MV-4-11 (cell line): ENCODE results near the gene BRF1.
"Not testable (repeated sequence)": the region's sequence is repeated elsewhere in the genome, so short reads cannot be mapped to it uniquely, and the experiment has no call there.

Source experiments
- DNase-seq: peaks from one replicate; lab custom pipeline; 2025; lab: John Stamatoyannopoulos, UW

Gene BRF1

GRCh38 chr14:105315941-105316576 lies 15.3 kb upstream of the BRF1 start:
- peak; percentile 68 for DNase-seq

DNA sequence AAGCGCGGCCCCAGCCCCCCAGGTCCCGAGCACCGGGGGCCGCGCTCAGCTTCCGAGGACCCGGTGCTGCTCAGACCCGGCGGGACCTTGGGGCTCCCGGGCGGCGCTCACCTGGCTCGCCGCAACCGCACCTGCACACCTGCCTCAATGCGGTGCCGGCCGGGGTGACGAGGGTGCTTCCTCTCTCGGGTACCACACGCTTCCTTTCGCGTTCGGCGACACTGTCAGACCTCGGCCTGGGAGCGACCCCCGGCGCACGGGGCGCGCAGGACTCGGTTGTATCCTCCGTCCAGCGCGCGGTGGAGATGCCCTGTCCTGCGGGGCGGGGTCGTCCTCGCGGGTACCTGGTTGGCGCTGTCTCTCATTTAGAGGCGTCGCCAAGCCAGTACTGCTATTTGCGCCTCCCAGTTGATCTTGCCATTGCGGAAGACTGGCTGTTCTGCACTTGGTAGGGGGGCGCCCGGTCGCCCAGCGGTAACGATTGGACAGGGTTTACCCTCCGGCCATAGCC lies 14.5 kb upstream of the BRF1 start:
- peak; percentile 3 for DNase-seq

GRCh38 chr14:105314287-105315200 lies 13.7 kb upstream of the BRF1 start, which contains the start of gene PACS2:
TSS of gene PACS2 (plus strand) at chr14:105314748. CDS start at chr14:105314919, 171 bp downstream.
- DNase-seq: peak; percentile 72

- peak; percentile 62 for DNase-seq
Observed at GRCh38 chr14:105313381-105314286, 12.8 kb upstream of the BRF1 start.

DNA sequence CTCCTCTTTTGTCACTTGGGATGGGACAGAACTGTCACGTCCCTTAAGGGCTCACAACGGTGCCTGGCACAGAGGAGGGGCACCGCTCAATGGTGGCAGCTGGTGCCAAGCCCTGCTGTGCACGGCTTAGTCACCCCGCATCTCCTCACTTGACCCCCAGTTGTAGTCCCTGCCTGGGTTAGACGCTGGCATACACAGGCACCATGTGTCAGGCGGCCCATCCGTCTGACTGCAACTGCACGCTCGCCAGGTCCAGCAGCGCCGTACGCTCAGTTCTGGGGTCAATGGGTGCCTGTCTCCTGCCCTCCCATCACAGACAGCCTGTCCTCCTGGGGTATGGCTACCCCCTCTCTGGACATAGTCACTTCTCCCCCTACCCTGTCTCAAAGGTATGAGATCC lies 12.2 kb upstream of the BRF1 start:
- DNase-seq: no peak

DNA sequence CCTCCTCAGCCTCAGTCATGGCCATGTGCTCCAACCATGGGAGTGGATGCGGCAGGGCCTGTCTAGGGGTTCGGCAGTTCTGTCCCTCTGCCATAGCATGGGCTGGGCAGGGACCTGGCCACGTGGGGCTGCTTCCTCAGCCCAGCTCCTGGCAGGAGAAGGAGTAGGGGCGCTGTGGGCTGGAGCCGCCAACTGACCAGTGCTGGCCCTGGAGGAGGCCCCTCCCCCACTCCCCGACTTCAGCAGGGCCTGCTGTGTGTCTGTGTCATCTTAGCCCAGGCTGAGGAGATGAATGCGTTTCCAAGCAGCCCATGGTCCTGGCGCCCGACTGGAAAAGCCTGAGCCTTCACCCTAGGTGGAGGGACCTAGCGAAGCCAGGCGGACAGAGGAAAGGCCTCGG lies 11.0 kb upstream of the BRF1 start:
- DNase-seq: no peak

DNA sequence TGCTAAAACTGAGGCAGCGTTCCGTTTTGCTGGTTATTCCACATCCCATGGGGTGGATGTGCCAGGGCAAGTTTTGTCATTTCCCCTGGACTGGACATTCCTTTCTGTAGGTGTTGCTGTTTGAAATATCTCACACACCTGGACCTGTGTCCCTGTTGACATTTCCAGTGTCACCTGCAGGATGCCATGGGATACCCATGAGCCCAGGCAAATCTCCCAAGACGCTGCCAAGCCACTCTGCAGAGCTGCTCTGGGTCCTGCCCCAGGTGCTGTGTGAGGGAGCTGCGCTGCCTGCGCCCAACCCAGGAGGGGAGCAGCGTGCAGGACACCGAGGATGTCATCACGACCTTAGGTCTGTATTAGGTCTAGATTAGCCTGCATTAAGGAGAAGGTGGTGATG lies 8.6 kb upstream of the BRF1 start:
- DNase-seq: no peak

DNA sequence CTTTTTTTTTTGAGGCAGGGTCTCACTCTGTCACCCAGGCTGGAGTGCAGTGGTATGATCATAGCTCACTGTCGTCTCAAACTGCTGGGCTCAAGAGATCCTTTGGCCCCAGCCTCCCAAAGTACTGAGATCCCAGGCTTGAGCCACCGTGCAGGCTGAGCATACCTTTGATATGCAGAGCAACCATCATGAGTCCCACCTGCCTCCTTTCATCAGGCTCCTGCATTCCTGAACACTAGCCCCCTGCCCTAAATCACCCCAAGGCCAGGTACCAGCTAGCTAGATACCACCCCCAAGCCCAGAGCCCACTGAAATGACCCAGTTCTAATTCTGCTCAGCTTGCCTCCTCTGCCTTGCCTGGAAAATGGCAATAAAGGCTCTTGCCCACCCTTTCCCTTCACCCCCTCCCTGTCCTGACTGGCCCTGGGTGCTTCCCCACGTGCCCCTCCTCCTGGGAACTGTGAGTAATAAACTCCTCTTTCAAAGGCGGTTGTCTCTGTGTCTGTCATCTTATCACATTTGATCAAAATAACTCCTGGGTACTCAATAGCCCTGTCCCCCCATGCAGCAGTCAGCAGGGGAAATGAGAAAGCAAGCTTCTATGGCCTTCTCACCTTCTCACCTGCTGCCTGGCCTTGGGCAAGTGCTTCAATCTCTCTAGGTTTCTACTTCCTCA lies 6.4 kb upstream of the BRF1 start:
- no peak for DNase-seq

DNA sequence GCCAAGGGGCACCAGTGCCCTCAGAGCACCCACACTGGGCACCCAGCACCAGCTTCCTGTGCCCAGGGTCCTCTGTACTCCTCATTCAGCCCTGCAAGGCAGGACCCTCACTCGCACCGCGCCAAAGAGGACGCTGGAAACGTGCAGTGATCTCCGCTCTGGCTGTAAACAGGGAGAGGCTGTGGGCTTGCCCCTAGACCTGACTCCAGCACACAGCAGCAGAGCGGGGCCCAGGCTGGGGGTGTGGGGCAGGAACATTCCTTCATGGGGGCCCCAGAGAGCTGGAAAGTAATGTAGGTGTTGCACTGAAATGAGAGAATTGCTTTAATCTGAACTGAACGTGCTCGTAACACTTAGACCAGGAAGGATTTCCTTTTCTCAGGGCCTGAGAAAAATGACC lies 5.0 kb upstream of the BRF1 start:
- no peak for DNase-seq

- DNase-seq: peak; percentile 51
Observed at GRCh38 chr14:105305345-105305744, 4.5 kb upstream of the BRF1 start.

DNA sequence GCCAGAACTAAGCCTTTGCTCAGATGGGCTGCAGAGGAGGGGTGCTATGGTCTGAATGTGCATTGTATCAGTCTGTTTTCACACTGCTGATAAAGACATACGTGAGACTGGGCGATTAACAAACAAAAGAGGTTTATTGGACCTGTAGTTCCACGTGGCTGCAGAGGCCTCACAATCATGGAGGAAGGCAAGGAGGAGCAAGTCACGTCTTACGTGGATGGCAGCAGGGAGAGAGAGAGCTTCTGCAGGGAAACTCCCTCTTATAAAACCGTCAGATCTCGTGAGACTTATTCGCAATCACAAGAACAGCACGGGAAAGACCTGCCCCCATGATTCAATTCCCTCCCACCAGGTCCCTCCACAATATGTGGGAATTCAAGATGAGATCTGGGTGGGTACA lies 3.8 kb upstream of the BRF1 start:
- no peak for DNase-seq

DNA sequence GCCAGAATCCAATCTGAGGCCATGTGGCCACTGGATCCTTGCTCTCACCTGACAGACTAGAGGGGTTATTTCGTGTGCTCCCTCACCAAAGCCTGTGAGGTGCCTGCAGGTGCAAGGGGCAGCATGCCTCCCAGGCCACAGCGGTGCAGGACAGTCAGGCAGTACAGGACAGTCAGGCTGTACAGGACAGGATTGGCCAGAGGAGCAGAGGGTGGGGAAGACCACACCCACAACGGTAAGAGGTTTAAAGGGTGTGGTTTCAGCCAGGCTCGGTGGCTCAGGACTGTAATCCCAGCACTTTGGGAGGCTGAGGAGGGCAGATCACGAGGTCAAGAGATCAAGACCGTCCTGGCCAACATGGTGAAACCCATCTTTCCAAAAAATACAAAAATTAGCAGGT lies 3.1 kb upstream of the BRF1 start:
- no peak for DNase-seq

- DNase-seq: not testable (repeated sequence)
Observed at GRCh38 chr14:105301915-105302249, 1.1 kb upstream of the BRF1 start.

GRCh38 chr14:105301103-105301914 lies 508 bp upstream of the BRF1 start:
- DNase-seq: peak; percentile 91

DNA sequence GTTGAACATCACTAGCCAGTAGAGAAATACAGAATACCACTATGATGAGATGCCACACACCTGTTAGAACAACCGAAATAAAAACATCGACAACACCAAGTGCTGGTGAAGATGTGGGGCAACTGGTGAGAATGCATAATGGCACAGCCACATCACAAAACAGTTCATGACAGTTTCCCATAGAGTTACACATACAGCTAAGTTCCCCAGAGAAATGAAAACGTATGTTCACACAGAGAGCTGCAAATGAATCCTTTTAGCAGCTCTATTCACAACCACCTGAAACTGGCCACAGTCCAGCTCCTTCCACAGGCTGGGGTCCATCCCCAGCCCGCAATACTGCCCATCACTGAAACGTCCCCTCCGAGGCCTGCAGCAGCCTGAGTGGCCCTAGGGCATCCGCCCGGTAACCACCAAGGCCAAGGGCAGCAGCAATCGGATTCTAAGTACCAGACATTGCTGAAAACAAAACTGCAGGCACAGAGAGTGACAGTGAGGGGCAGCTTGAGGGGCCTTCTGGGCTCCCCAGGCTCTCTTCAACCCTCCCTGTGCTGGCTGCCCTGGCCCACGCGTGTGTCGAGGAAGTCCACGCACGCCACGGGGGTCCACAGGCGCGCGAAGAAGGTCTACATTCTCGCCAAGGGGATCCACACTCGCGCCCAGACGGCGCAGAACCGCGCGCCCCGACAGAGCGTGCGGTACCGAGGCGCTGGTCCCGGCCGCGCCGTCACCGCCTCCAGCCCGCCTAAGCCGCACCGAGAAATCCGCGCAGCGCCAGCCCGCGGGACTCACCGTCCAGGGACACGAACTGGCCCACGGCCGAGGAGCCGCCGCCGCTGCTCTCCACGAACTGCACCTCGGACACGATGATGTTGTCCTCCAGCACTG lies 903 bp downstream of the BRF1 start:
- DNase-seq: no peak

DNA sequence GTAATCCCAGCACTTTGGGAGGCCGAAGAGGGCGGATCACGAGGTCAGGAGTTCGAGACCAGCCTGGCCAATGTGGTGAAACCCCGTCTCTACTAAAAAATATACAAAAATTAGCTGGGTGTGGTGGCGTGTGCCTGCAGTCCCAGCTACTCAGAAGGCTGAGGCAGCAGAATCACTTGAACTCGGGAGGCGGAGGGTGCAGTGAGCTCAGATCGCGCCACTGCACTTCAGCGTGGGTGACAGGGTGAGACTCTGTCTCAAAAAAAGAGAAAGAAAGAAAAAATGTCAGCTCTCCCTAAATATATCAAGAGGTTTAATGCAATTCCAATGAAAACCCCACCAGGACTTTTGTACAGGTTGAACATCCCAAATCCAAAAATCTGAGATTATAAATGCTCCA lies 3.5 kb downstream of the BRF1 start:
- DNase-seq: not testable (repeated sequence)

DNA sequence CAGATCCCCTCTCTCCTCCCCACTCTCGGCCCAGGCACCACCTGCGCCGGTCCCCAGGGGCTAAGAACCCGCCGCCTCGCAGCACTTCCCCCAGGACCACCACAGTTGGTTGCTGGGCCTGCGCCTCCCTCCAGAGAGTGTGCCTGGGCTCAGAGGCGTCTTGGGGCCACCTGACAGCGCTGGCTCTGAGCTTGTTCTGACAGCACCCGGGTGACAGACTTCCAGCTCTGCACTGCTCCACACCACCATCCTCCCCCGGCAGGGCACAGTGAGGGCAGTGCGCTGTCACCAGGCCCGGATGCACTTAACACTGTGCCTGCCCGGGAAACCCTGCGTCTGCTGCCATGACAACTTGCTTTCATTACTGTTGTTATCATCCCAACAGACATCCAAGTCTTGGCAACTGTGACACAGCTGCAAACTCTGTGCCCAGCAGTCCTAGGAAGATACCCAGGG lies 6.6 kb downstream of the BRF1 start:
- peak; percentile 64 for DNase-seq

DNA sequence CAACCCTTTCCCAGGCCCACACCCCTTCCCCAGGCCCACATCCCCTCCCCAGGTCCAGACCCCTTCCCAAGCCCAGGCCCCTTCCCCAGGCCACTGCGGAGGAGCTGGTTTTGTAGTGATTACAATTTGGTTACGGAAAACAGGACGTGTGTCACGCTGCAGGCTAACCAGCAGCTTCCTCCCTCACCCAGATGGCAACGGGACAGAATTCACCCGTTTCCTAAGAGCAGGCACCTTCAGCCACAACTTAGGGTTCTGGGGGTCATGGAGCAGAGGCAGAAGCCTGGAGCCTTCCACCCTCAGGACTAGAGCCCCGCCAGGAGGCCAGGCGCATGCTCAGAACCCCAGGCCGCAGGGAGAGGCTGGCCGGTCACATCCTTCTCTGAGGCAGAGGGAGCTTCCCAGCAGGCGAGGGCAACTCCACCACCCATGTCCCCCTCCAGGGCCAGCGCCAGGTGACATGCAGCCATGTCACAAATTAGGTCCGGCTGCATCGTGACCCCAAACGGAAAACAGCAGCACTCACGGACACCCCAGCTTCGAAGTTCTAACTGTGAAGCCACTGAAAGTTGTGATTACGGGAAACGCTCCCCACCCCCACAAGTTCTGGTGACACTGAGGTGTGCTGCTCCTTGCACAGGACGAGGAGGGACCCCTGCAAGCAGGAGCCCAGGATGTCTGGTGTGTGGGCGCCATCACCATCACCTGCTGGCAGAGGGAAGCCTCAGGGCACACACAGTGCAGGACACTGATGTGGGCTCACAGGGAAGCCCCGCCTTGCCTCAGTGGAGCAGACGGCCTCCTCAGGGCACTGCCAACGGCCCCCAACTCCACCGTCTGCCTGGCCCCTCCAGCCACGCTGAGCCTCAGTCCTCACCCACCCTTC lies 7.7 kb downstream of the BRF1 start:
- peak; percentile 73 for DNase-seq
